HG03354 (cell line): ENCODE data around the gene TMEM134.

Experiments used
- ATAC-seq: cut with Tn5 transposase; IDR thresholded peaks from one replicate; pipeline ENCODE4 v1.9.1; 2021; ENCODE audit warnings: mild to moderate bottlenecking; ENCODE audit not compliant: unreplicated experiment, poor library complexity, severe bottlenecking

Gene TMEM134

GRCh38 chr11:67441731-67442351 lies 27.2 kb downstream of the TMEM134 start:
- no peak for ATAC-seq

GRCh38 chr11:67441098-67441563 lies 27.9 kb downstream of the TMEM134 start:
- no peak for ATAC-seq

- no peak for ATAC-seq
Observed at GRCh38 chr11:67440229-67441097, 28.6 kb downstream of the TMEM134 start.

- no peak for ATAC-seq
Observed at GRCh38 chr11:67439321-67440228, 29.5 kb downstream of the TMEM134 start.

GRCh38 chr11:67438158-67438902 lies 30.7 kb downstream of the TMEM134 start:
- ATAC-seq, result no peak

GRCh38 chr11:67437809-67438157 lies 31.3 kb downstream of the TMEM134 start:
- ATAC-seq, result no peak

GRCh38 chr11:67437082-67437808 lies 31.8 kb downstream of the TMEM134 start, which contains the start of gene PTPRCAP:
Gene PTPRCAP (minus strand): TSS chr11:67437682. CDS start chr11:67437619, 63 bp downstream.
- peak; percentile 39 for ATAC-seq

GRCh38 chr11:67436459-67437081 lies 32.5 kb downstream of the TMEM134 start:
- ATAC-seq, result peak; percentile 42

GRCh38 chr11:67435727-67436458 lies 33.2 kb downstream of the TMEM134 start:
- no peak for ATAC-seq

- ATAC-seq, result no peak
Observed at GRCh38 chr11:67435031-67435726, 33.9 kb downstream of the TMEM134 start.

- no peak for ATAC-seq
Observed at GRCh38 chr11:67434395-67434881, 34.6 kb downstream of the TMEM134 start.

GRCh38 chr11:67433536-67434394 lies 35.3 kb downstream of the TMEM134 start:
- no peak for ATAC-seq

- no peak for ATAC-seq
Observed at GRCh38 chr11:67432655-67433349, 36.2 kb downstream of the TMEM134 start.

GRCh38 chr11:67431346-67432249 lies 37.5 kb downstream of the TMEM134 start:
- ATAC-seq, result no peak
